OCI-LY7 (cell line): ENCODE results near the gene ZBTB37. TPM values are rescaled to one million over a fixed set of nuclear protein-coding genes. Genes with fewer than 3 reads are reported as not detected.
"Not testable (repeated sequence)": the region's sequence is repeated elsewhere in the genome, so short reads cannot be mapped to it uniquely, and the experiment has no call there.

Experiments
- BruUV-seq: library from RNA; stranded (reverse); fragments of 400-500 nt; replicated peaks from 2 replicates; lab custom pipeline; 2021; lab: Mats Ljungman, UMichigan
- CTCF ChIA-PET: fragments of 300-600 bp; sonication (Branson Sonifier 250); formaldehyde crosslinking; loops from one replicate; lab custom pipeline; 2022; ENCODE audit warnings: antibody characterized with exemption; ENCODE audit not compliant: unreplicated experiment; lab: Charles Lee
- POLR2A ChIA-PET: fragments of 300-600 bp; sonication (Branson Sonifier 250); formaldehyde crosslinking; loops from one replicate; lab custom pipeline; 2022; ENCODE audit warnings: antibody characterized with exemption; lab: Charles Lee
- DNase-seq: peaks from one replicate; pipeline ENCODE4 v3.0.0-alpha.2; 2015; ENCODE audit warnings: low spot score
- H2AFZ ChIP-seq: fragments of 200-600 bp; sonication (generic), shearing (Covaris generic); 2 replicates; pipeline ENCODE4 v1.6.1; 2014; ENCODE audit warnings: mild to moderate bottlenecking, antibody characterized with exemption, low read length, moderate library complexity
- H3K27ac ChIP-seq: fragments of 200-600 bp; sonication (generic); 2 replicates; pipeline ENCODE4 v1.5.1; 2014; ENCODE audit warnings: mixed run types, low read depth, mild to moderate bottlenecking, moderate library complexity, low read length, inconsistent platforms; ENCODE audit not compliant: poor library complexity, severe bottlenecking
- H3K36me3 ChIP-seq: fragments of 200-600 bp; sonication (generic); 2 replicates; pipeline ENCODE4 v1.6.1; 2014; ENCODE audit warnings: mild to moderate bottlenecking, antibody characterized with exemption, low read length, moderate library complexity, mixed read lengths; ENCODE audit not compliant: insufficient read depth
- H3K4me1 ChIP-seq: fragments of 200-600 bp; sonication (generic); 2 replicates; pipeline ENCODE4 v1.5.1; 2014; ENCODE audit warnings: mild to moderate bottlenecking, low read length; ENCODE audit not compliant: insufficient read depth, poor library complexity, severe bottlenecking
- H3K4me2 ChIP-seq: fragments of 200-600 bp; sonication (generic); 2 replicates; pipeline ENCODE4 v1.6.1; 2014; ENCODE audit warnings: mild to moderate bottlenecking, low read length
- H3K4me3 ChIP-seq: fragments of 200-600 bp; sonication (generic); 2 replicates; pipeline ENCODE4 v1.5.1; 2014; ENCODE audit warnings: mild to moderate bottlenecking, low read depth, low read length; ENCODE audit not compliant: poor library complexity, severe bottlenecking
- H3K79me2 ChIP-seq: fragments of 200-600 bp; sonication (generic); 2 replicates; pipeline ENCODE4 v1.6.1; 2016; ENCODE audit warnings: low read depth, mild to moderate bottlenecking, low read length, moderate library complexity, mixed read lengths; ENCODE audit not compliant: insufficient read depth
- H3K9me2 ChIP-seq: fragments of 200-600 bp; sonication (generic); 2 replicates; pipeline ENCODE4 v1.6.1; 2016; ENCODE audit warnings: mild to moderate bottlenecking, low read length, mixed read lengths; ENCODE audit not compliant: insufficient read depth
- H3K9me3 ChIP-seq: fragments of 200-600 bp; sonication (generic); 2 replicates; pipeline ENCODE4 v1.6.1; 2014; ENCODE audit warnings: mild to moderate bottlenecking, mixed run types, low read length, mixed read lengths
- H4K20me1 ChIP-seq: fragments of 200-600 bp; sonication (generic); 2 replicates; pipeline ENCODE4 v1.6.1; 2014; ENCODE audit warnings: mild to moderate bottlenecking, antibody characterized with exemption, low read length, moderate library complexity, mixed read lengths; ENCODE audit not compliant: insufficient read depth
- EZH2phosphoT487 ChIP-seq: fragments of 200-600 bp; sonication (generic); IDR thresholded peaks from 2 replicates; pipeline ENCODE4 v1.6.1; 2018; ENCODE audit warnings: low read depth, borderline replicate concordance, mild to moderate bottlenecking, mixed run types, antibody characterized with exemption, low read length, moderate library complexity, mixed read lengths
- intact Hi-C: fragments of 100-400 bp; cut with micrococcal nuclease; formaldehyde crosslinking; loops from one replicate; pipeline ENCODE4 v1.10.0; 2022; ENCODE audit not compliant: unreplicated experiment
- total RNA-seq, 2 experiments: library from RNA; depleted of rRNA in 1 of 2; stranded (reverse); fragments of >200 nt in 1 of 2; shearing (Covaris generic) in 1 of 2; gene quantifications; 2 replicates each; pipeline ENCODE4 v1.2.3, GENCODE V29; 2014 to 2022
- TF ChIP-seq, protein P1 (sequence below): fragments of 200-600 bp; sonication (generic); conservative IDR thresholded peaks from 2 replicates; pipeline ENCODE4 v1.5.1; 2014; ENCODE audit warnings: mild to moderate bottlenecking, antibody characterized with exemption, low read length, moderate library complexity, mixed read lengths

ZBTB37 gene
- total RNA-seq, 2 experiments from 2014 or later: 10.9 to 23.7 TPM

DNA sequence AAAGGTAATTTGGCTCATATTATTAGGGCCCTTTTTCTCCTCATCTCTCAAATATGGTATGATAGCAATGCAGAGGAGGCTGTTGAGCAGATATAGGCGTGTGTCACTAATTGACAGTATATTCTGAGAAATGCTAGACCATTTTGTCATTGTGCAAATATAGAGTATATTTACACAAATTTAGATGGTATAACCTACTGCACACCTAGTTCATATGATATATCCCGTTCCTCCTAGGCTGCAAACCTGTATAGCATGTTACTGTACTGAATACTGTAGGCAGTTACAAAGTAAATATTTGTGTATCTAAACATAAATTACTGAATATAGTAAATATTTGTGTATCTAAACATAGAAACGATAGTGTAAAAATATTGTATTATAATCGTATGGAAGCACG lies 8.6 kb downstream of the ZBTB37 start:
- ChIA-PET POLR2A (interaction anchor here (0.6 kb wide), 1 partner anchor 1000 kb away, joined by 5 read pairs; no protein-coding TSS in a partner anchor), CTCF (no interaction called here)
- Histone ChIP-seq H3K79me2 (peaks cover 3% of the 10 kb centered on the region; the same call in 1 of the 2 replicates), H2AFZ (no peak overlapping the region), H3K36me3 (peaks cover 50% of the 10 kb centered on the region), H3K4me3 (no peak overlapping the region), H3K9me3 (no peaks in the 10 kb centered on the region), H4K20me1 (no peaks in the 10 kb centered on the region), H3K4me2 (no peak overlapping the region), H3K4me1 (peaks cover under 1% of the 10 kb centered on the region), H3K27ac (no peak overlapping the region), H3K9me2 (no peaks in the 10 kb centered on the region)
- intact Hi-C loops: no loop called here
- TF ChIP-seq, protein P1, sequence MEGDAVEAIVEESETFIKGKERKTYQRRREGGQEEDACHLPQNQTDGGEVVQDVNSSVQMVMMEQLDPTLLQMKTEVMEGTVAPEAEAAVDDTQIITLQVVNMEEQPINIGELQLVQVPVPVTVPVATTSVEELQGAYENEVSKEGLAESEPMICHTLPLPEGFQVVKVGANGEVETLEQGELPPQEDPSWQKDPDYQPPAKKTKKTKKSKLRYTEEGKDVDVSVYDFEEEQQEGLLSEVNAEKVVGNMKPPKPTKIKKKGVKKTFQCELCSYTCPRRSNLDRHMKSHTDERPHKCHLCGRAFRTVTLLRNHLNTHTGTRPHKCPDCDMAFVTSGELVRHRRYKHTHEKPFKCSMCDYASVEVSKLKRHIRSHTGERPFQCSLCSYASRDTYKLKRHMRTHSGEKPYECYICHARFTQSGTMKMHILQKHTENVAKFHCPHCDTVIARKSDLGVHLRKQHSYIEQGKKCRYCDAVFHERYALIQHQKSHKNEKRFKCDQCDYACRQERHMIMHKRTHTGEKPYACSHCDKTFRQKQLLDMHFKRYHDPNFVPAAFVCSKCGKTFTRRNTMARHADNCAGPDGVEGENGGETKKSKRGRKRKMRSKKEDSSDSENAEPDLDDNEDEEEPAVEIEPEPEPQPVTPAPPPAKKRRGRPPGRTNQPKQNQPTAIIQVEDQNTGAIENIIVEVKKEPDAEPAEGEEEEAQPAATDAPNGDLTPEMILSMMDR: no peak
- no peak for TF ChIP-seq EZH2phosphoT487
- no peak for DNase-seq
- no TSS peak for BruUV-seq

DNA sequence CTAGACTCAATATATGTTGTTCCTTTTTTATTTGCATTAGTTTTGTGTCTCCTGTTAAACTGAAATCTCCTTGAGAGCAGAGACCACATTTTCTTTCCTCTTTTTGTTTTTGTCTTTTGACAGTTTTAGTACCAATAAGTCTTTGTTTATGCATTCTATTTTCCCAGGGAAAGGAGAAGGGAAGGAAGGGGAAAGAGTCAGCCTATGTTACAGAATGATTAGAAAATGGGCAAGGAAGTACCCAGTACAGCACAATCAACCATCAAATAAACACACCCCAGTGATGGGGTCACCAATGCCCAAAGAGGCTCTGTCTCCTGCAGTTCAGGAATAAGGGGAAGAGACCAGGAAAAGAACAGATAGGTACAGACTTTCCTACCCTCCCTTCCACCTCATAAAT lies 10.1 kb downstream of the ZBTB37 start:
- POLR2A ChIA-PET: interaction anchor here (0.5 kb wide), 1 partner anchor 179 kb away, joined by 4 read pairs; no protein-coding TSS in a partner anchor
- no TSS peak for BruUV-seq
- Histone ChIP-seq H3K79me2 (no peaks in the 10 kb centered on the region), H2AFZ (no peak overlapping the region), H3K27ac (no peak overlapping the region), H4K20me1 (no peaks in the 10 kb centered on the region), H3K4me3 (no peak overlapping the region), H3K9me3 (no peaks in the 10 kb centered on the region), H3K9me2 (no peaks in the 10 kb centered on the region), H3K4me1 (no peaks in the 10 kb centered on the region), H3K36me3 (peaks cover 40% of the 10 kb centered on the region), H3K4me2 (no peak overlapping the region)
- intact Hi-C loops: no loop called here
- CTCF ChIA-PET: no interaction called here
- DNase-seq: no peak
- TF ChIP-seq, protein P1: no peak
- TF ChIP-seq EZH2phosphoT487: no peak

DNA sequence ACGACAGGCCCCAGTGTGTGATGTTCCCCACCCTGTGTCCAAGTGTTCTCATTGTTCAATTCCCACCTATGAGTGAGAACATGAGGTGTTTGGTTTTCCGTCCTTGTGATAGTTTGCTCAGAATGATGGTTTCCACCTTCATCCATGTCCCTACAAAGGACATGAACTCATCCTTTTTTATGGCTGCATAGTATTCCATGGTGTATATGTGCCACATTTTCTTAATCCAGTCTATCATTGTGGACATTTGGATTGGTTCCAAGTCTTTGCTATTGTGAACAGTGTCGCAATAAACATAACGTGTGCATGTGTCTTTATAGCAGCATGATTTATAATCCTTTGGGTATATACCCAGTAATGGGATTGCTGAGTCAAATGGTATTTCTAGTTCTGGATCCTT lies 12.9 kb downstream of the ZBTB37 start:
- CTCF ChIA-PET, DNase-seq, H3K9me2 ChIP-seq, H2AFZ ChIP-seq, H3K4me1 ChIP-seq, H3K9me3 ChIP-seq, H3K27ac ChIP-seq, H3K4me2 ChIP-seq, BruUV-seq, H3K4me3 ChIP-seq, H3K79me2 ChIP-seq, intact Hi-C loops, POLR2A ChIA-PET, H4K20me1 ChIP-seq: not testable (repeated sequence)
- H3K36me3 ChIP-seq: peaks cover 27% of the 10 kb centered on the region
